NCI-H128 (cell line): ENCODE data around the gene KCNN3.

Experiments used
- DNase-seq: peaks from one replicate; lab custom pipeline; 2025; ENCODE audit not compliant: unreplicated experiment; lab: John Stamatoyannopoulos, UW

The KCNN3 gene

DNA sequence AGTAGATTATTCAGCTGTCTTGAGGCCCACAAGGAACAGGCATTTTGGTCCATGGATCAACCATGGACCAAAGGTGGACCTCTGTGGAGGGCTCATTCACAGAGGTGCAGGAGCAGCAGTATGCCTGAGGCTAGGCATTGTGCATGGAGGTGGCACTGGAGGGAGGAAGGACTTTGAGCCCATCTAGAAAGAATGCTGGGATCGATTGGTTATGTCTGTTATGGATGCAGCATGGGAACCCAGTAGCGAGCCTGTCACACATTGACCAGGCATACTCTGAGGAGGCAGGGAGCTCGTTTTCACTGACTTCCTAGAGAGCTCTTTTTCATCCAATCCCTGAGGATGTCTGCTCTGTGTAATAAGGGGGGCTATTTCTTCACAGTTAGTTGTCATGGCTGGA lies 75.5 kb downstream of the KCNN3 start:
- DNase-seq, result no peak

DNA sequence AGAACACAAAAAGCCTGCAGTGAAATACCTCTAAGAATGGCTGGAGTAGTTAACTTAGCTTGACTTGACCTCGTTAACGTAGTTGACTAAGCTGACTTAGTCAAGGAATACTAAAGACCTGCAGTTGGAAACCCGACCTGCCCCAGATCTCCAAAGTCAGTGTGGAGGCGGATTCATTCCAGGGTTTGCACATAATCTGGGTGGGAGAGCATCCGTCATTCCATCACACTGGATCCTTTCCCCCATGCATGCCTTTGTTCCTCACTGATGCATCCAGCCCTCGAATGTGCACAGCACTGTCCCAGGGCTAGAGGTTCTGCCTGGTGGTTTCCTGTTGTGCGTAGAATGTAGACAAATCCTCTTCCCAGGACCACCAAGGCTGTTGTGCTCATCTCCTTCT lies 76.4 kb downstream of the KCNN3 start:
- DNase-seq, result no peak

DNA sequence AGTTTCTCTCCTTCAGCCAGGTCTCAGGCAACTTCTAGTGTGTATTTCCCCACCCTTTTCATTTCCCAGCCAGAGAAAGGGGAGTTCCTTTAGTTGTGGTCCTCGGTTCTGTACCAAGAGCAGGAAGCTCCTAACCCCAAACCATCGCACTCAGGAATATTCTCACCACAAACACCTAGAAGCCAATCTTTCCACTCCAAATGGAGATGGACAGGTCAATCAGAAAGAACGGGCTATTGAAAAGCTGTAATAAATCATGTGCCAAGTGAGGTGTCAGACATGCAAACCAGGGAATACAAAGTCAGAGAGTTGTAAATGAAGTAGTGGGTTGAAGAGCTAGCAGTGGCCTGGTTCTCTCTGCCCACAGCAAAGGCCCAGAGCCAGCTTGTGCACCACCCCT lies 77.2 kb downstream of the KCNN3 start:
- no peak for DNase-seq

DNA sequence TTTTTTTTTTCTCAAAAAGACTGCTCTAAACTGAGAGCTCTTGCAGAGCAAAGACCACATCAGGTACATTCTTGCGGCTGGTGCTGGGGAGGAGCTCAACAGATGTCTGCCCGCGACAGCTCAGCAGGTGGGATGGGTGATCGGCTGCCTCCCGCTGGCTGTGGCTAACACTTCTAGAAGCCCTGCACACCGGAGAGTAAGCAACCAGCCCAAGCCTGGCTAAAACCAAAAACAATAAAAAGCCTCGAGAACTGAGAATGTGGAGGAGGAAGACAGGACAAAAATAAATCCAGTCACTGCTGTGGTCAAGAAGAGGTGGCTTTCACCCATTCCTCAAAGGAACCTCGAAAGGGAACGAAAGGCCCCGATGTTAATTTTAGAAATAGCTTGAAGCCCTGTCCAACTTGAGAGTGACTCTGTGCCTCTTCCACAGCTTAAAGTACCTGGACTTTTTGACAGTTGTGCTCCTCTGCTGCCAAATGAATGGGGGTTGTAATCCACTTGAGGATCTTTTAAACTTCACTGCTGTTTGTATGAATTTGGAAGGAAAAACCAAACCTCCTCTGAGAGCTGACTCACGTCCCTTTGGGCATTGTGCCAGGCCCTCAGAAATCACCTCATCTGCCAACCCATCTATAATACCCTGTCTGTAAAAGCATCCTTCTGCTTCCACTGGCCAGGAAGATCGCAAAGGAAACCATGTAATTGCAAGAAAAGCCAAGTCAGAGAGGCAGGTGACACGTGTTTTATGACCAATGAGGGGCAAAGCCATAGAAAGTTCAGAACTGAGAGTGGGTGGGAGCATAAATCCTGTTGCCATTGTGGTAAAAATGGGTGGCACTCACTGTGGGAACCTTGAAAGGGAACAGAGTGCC lies 78.6 kb downstream of the KCNN3 start:
- peak; percentile 14 for DNase-seq

DNA sequence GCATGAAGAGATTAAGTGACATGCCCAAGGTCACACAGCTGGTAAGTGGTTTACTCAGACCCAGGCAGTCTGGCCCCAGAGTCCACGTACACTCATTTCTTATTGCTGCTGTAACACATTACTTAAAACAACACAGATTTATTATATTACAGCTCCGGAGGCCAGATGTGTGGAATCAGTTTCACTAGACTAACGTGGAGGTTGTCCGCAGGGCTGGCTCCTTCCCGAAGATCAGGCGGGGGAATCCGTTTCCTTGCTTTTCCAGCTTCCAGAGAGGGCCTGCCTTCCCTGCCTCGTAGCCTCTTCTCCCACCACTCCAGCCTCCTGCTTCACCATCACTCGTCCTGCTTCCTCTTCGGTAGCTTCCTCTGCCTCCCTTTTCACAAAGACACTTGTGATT lies 81.2 kb downstream of the KCNN3 start:
- no peak for DNase-seq

DNA sequence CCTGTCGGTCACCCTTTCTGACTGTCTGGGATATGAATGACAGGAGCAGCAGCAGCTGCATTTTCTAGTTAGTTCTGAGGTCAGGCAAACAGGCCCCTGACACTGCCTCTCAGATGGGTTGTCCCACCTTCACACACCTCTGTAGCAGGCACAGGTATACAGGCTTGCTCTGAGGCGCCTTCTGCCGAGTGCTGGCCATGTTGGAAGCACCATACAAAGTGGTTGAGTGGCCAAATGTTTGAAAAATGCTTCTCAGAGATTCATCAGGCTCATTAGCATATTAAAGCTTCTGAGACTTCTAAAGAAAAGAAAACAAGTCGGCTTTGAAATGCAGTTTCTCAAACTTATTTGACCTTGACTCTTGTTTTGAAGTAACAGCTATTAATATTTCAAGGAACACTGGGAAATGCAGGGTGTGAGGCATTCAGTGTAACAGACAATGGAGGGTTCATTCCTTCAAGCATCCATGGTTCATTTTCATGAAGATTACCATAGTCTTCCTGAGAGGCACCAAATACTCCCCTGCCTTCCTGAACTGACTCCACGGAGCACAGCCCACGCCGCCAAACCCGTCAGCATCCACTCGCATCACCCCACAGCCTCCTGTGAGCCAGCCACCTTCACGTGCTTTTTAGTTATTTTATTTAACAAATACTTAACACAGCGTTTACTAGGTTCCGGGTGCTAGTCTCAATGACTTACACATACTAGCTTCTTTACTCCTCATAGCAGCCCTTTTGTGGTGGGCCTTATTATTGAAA lies 81.8 kb downstream of the KCNN3 start:
- DNase-seq, result no peak

DNA sequence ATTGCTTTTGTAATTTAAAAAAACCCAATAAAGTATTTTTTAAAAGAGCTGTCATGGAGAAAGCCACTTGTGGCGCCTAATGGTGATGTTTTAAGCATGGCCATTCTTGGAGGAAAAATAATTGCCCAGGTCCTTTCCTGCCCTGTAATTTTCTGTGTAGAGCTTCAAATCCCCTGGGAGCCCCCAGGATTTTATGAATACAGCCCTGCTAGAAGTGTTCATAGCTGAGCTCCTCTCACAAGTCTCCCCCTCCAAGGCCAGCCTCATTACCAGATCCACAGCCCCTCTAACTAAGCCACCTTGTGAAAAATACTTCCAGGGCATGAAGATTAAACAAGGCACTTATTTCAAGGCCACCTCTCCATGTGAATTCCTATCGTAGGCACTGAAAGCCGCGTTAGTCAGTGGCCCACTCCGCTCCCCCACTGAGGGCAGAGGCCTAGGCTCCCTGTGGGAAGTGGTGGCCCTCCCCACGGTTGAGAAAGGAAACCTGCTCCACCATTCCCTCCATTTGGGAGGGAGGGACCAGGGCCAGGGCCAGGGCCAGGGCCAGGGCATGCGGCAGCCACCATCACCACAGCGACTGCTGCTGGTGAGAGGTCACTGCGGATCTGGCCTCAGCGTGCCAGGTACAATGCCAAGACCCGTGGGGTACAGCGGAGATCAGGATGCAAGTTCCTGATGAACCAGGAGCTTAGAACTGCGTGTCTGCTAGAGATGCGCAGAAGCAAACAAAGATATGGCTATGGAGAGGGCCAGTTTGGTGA lies 83.1 kb downstream of the KCNN3 start:
- DNase-seq, result no peak

DNA sequence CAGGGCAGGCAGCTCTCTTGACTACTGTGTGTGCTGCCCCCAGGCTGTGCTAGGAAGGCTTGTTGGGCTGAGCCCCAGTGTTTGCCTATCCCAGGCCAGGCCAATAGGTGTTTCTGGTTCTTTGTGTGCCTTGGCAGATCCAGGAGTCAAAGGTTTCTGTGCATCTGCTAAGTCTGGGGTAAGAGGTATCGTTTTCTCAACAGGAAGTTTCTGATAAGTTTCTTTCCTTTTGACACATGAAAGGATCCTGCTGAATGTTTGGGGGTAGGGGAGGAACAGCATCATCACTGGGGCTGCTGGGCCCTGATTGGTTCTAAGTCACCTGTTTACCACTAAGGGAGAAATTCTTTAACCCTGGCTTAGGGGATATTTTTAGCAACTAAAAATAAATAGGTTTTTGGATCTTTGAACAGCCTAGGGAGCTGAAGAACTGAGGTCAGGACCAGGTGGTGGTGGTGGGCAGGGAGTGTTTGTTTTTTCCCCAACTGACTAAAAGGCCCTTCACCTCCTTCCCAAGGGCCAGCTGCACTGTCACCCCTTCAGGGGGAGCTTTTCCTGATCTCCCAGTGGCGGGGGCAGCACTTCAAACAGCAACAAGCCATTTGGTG lies 85.1 kb downstream of the KCNN3 start:
- DNase-seq, result no peak

DNA sequence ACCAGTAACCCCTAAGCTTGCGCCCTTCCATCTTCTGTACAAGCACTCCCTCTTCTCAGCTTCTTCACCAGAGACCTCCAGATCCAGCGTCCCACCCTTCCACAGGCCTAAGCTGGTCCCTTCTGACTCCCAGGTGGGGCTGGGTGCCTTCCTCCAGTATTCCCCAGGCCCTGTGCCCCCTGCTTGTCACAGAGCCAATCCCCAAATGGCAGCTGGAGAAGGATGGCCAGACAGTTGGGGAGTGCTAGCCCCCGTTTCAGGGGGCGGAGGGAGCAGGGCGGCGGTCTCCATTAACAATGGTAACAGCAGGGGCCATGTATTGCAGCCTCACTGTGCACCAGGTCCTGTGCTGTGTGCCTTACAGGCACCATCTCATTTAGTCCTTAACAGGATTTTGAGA lies 85.7 kb downstream of the KCNN3 start:
- no peak for DNase-seq

DNA sequence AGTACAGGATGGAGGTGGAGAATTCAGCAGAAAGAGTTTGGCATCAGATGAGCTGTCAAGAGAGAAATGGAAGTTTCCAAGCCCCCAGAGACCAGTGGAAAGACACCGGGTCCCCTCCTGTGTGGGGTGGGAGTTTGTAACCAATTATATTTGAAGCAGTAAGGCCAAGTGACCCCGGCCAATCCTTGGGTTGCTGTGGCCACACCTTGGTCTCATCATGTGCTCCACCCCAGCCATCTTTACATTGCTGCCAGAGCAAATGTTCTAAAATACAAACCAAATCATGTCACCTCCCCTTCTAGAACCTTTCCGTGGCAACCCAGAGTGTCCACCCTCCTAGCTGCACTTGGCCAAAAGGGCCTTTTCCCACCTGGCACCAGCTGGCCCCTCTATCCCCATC lies 86.1 kb downstream of the KCNN3 start:
- DNase-seq, result no peak

DNA sequence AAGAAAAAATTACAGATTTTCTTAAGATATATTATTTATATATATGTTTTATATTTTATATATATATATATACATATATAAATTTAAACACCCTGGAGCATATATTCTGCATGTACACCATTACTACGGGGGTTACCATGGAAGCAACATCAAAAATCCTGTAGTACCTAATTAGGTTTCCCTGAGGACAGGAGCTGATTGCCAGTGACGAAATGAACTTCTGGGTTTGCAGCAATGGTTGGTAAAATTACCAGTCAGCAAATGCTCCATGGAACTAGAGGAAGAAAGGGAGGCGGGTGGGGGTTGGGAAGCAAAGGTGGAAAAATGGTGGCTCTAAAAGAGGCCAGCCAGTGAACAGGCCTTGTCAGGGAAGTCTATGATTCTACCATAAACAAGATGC lies 89.5 kb downstream of the KCNN3 start:
- DNase-seq, result no peak

DNA sequence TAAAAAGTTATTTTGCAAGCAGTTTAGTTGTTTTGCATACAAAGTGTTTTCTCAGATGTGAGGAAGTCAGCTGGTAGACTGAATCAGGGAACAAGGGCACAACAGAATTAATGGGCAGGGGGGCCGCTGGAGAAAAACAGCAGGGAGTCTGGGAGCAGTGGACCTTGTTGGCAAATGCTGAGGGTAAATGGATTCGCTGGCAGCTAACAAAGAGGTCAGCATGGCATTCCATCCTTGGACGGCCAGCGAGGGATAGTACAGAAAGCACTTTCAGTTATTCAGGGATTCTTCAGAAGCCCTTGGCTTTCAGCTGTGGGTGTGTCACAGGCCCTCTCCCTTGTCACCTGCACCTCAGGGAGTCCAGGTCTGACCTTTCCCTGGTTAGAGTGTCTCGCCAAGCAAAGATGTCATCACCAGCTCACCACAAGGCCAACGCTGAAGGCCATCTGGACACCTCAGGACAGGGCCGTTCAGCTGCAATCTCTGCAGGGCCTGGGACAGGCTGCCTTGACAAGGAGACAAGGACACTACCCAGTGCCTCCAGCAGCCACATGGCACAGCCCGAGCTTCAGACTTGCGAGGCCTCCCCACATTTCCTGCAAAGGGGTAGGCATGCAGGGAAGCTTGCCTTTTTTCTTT lies 90.4 kb downstream of the KCNN3 start:
- no peak for DNase-seq

DNA sequence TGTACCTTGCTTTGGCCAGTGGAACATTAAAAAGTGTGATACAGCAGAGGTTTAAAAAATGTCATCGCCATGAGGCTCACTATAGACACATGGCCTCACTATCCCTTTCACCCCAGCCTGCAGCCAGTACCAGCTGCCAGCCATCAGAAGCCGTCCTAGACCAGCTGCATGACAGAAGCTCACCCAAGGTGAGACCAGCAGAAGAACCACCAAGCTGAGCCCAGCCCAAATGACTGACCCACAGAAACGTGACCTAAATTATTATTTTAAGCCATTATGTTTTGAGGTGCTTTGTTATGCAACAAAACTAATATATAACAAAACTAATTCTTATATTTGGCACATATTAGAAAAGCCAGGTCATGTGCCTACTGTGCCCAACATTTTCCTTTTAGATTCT lies 91.1 kb downstream of the KCNN3 start:
- DNase-seq, result no peak

DNA sequence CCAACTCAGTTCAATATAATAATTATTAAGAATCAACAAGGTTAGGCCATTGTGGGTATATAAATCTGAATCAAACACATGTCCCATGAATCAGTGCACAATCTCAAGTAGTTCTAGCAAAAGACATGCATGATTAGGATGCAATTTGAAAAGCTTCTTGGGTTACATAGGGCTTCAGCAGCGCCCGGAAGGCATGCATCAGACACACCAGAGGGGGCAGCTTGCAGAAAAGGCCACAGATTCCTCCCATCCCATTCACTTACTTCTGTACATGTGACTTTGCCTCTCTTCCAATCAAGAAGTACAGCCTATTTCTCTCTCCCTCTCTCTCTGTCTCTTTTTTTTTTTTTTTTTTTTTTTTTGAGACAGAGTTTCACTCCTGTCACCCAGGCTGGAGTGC lies 91.8 kb downstream of the KCNN3 start:
- no peak for DNase-seq

DNA sequence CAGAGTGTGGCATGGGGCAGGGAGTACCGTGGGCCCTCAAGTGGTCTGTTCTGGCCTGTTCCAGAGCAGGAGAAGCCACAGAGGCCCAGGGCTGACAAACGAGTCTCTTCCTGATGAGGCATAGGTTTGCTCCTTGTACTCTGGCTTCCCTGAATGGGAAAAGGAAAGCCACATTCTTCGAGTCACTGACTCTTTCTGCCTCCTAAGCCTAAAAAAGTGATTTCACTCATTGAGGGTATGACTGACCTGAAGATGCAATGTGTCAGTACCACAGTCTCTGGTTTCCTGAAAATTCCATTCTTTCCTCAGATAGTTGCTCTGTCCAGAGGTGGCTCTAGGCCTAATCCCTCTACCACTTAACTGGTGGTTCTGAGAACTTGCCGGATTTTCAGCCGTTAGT lies 92.3 kb downstream of the KCNN3 start:
- DNase-seq, result no peak

DNA sequence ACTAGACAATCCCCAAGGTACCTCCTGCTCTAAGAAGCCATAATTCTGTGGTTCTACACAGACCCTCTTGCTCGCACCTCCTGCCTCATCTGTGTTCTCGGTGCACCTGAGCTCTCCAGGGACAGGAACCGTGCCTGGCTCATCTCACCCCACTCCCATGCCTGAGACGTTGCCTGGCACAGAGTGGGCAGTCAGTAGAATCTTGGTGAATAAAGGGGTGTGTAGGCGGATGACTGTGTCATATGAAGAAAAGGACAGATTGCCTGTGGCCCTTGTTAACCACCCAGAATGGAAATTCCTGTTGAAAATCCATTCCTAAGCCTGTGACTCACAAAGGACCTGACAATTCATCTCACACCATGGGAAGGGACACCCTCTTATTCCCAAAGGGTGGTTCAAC lies 92.9 kb downstream of the KCNN3 start:
- DNase-seq, result no peak

DNA sequence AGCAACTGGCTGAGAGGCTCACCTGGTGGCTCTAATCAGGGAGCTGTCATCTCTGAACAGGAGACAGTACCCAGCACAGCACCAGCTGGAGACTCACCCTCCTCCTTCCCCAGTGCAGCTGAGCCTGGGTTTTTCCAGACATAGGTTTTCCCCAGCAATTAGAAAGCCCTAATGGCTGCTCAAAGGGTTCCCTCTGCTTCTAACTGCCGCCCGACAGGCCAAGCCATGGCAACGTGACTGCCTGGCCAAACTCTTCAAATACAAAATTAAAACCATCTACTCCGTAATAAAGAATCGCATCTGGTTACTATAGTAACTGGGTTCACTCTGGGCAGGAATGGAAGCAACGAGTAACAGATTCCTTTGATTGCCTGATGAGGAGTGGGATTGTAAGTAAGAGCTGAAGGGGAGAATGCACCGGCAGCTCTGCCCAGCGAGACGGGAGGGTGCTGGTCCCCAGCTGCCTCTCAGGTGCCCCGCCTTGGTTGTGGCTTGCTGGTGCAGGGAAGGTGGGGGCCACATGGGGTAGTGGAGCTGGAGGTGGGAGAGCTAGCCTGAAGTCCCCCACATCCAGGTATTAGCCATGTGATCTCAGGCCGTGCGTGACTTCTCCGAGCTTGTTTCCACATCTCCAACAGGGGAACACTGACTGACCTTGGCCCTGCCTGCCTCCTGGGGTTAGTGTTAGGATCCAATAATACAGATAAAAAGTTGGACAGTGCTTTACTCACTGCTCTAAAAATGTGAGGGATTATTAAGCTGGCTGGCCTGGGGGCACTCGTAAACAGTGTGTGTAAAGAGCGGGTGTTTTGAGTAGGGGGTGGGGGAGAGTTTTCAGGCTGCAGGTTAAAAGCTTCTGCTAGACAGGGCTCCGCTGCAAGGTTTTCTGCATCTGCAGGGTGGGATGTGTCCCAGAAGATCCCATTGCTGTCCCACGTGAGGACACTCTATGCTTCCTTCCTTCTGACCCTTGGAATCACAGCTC lies 94.2 kb downstream of the KCNN3 start:
- DNase-seq, result no peak

DNA sequence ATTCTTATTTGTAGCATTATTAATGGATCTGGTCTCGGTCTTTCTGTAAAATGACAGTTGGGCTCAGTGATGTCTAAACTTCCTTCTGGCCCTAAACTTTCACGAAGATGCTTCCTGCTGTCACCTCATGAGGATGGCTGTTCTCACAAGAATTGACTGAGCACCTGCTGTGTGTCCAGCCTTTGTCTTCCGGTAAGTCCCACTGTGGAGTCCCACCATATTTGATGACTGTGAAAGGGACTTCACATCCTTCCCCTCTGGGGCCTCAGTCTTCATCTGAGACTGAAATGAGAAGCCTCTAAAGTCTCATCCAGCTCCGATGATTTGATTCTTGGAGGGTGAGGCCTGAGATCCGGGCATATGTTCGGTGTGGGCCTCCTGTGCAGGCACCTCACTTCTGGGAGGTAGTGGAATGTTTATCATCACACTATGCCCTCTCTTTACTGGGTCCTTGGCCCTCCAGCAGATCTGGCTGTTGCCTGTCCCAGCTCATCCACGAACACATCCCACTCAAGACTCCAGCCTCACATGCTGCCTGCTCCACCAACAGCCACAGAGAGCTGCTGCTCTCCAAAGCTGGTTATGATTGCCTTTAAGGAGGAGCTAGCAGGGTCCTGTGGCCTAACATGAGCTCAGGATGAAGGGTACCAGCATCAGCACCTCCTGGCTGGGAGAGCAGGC lies 95.8 kb downstream of the KCNN3 start:
- no peak for DNase-seq

DNA sequence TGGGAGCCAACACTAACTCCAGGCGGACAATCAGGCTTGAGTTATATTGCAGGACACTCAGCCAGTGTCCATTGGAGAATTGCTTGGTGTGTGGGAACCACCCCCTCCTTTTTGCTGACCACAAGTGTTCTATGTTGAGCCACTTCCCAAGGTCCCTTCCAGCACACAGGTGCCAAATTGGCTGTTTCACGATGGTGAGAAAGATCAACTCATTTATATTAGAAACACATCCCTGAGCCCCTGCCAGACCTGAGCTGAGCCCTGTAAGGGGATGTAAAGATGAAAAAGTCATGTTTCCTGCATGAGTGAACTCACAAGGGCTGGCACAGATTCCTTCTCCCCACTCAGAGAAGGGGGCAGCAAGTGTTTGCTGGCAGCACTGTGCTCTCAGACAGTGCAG lies 96.5 kb downstream of the KCNN3 start:
- DNase-seq, result no peak
